ENCODE measurements around the gene FSIP1.
A peak's percentile ranks its signal among the peaks of the same experiment; 100 is the strongest.

FSIP1 gene

DNA sequence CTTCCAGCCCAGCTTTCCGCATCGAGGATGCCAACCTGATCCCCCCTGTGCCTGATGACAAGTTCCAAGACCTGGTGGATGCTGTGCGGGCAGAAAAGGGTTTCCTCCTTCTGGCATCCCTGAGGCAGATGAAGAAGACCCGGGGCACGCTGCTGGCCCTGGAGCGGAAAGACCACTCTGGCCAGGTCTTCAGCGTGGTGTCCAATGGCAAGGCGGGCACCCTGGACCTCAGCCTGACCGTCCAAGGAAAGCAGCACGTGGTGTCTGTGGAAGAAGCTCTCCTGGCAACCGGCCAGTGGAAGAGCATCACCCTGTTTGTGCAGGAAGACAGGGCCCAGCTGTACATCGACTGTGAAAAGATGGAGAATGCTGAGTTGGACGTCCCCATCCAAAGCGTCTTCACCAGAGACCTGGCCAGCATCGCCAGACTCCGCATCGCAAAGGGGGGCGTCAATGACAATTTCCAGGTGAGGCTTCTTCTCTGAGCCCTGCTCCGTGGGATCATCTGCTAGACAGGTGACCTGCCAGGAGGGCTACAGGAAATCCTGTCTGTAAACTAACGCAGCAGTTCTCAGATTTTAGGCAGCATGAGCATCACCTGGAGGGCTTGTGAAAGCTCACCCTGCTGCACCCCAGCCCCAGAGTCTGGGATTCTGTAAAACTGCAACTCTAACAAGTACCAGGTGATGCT is 200.2 kb downstream of the FSIP1 start:
- peak; percentile 70 for DNase-seq (ENCODE audit: low read depth)

DNA sequence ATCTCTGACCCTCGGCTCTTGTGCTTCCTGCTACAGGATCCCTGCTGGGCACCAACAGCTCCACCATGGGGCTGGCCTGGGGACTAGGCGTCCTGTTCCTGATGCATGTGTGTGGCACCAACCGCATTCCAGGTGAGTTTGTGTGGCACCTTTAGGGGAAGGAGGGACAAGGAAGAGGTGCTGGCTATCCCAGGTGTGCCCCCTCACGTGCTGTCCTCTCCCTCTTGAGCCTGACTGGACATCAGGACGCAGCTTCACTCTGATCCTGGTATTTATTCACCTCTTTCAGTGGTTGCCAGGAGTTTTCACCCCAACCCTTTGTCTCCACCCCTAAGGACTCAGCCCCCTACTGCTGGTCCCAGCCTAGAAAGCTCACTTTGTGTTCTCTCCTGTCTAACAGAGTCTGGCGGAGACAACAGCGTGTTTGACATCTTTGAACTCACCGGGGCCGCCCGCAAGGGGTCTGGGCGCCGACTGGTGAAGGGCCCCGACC is 200.8 kb downstream of the FSIP1 start:
- DNase-seq (ENCODE audit: low read depth) = peak; percentile 73

DNA sequence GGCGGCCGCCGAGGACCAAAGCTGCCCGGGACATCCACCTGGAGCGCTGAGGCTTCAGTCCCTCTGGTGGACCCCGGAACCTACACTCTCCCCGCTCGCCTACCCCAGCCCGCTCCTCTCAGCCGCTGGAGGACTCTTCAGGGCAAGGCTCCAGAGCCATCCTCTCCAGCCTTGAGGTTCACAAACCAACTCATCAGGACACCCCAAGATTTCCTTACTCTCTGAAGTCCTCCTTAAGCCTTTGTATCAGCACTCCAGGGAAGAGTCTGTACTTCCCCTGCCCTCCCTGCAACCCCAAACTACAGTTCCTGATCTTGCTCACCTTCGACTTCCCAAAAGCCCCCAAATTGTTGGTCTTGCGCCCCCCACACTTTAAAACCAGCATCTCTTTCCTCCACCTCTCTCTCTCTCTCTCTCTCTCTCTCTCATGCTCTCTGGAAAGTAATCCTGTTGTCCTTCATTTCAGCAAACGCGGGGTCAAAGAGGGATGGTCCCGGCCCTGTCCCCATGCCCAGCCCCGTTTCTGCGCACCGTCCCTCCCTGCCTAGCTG is 201.3 kb downstream of the FSIP1 start:
- DNase-seq (ENCODE audit: low read depth) = peak; percentile 65

DNA sequence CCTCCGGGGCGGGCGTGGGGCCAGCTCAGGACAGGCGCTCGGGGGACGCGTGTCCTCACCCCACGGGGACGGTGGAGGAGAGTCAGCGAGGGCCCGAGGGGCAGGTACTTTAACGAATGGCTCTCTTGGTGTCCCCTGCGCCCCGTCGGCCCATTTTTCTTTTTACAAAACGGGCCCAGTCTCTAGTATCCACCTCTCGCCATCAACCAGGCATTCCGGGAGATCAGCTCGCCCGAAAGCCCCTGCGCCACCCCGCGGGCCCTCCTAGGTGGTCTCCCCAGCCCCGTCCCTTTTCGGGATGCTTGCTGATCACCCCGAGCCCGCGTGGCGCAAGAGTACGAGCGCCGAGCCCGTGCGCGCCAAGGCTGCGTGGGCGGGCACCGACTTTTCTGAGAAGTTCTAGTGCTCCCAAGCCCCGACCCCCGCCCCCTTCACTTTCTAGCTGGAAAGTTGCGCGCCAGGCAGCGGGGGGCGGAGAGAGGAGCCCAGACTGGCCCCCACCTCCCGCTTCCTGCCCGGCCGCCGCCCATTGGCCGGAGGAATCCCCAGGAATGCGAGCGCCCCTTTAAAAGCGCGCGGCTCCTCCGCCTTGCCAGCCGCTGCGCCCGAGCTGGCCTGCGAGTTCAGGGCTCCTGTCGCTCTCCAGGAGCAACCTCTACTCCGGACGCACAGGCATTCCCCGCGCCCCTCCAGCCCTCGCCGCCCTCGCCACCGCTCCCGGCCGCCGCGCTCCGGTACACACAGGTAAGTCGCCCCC is 202.0 kb downstream of the FSIP1 start, which contains the start of gene THBS1:
THBS1 (plus strand) TSS at position 595 of the 757 bp plus-strand sequence. CDS start 779 bp downstream, outside the sequence.
- DNase-seq (ENCODE audit: low read depth) = peak; percentile 84

DNA sequence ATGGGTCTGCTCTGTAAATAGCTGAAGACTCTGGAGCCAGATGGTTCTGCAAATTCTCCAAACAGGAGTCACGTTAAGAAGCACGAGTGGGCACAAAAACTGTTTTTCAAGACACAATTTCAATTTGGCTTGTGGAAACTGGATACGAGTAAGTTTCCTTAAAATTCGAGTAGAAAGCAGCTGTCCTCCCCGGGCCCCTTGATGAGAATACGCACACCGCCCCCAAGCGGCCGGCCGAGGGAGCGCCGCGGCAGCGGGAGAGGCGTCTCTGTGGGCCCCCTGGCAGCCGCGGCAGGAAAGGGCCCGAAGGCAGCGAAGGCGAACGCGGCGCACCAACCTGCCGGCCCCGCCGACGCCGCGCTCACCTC is 202.5 kb downstream of the FSIP1 start:
- no peak for DNase-seq (ENCODE audit: low read depth)

DNA sequence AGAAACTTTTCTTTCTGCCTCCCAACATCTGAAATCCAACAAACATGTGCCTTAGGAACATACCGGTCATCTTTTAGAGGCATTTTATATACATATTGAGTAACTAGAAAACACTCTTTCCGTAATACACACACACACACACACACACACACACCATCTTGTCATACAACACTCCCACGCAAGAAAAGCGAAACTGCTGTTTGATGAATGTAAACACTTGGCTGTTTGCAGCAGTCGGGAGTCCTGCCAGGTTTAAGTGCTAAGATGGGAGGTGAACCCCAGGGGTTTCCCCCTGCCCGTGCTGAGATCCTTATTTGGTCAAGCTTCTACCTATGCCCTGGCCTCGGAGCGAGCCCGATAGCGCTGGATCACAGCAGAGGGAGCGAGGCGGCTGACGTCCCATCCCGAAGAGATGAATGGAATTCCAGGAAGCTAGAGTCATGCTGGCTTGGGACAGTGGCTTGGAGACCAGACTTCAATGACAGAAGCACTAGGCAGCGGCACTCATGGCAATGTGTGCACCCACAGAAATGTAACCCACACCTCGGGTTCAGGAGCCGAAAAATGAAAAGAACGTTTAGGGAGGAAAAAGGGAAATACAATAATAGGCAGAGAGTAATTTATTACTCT is 203.0 kb downstream of the FSIP1 start:
- peak; percentile 98 for DNase-seq (ENCODE audit: low read depth)

DNA sequence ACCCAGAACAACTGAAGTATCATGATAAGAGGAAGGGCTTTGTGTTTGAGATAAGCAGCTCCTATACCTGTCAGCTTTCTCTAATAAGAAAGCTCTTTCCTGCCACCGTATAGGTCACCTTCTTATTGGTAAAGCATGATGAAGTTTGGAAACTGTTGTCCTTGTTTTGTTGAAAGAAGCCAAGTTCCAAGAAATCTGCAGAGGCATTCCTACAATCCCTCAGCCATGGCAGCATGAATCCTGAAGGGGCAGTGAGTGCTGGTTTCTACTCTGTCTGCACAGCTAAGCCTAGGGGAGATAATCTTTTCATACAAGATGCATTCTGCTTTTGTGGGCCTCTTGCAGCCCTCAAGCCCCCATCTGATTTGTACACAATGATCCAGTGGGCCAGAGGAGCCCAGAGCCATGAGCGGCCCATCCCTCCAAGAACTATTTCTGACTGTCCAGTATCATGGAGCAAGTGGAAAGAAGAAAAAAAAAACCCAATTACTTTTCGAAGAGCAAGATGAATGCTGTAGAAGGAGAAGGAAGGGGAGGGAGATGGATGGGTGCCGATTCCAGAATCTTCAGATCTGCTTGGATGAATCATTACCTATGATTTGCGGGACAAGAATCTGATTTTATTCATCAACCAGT is 203.7 kb downstream of the FSIP1 start:
- DNase-seq (ENCODE audit: low read depth) = no peak

DNA sequence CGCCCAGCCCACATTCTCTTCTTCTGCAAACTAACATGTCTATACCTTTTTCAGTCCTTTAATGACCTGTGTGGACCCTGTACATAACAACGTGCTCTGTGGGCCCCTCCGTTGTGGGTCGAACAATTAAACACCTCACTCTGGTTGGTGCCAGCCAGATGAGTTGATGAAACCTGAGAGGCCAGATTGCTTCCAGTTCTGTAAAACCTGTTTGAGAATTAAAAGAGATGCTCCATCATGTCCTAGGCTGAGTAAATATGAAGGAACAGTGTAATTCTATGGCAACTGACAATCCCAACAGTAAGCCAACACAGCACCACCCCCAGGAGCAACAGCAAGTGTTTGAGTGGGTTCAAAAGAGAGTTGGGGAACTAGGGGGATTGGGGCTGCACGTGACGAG is 207.5 kb downstream of the FSIP1 start:
- no peak for DNase-seq (ENCODE audit: low read depth)

DNA sequence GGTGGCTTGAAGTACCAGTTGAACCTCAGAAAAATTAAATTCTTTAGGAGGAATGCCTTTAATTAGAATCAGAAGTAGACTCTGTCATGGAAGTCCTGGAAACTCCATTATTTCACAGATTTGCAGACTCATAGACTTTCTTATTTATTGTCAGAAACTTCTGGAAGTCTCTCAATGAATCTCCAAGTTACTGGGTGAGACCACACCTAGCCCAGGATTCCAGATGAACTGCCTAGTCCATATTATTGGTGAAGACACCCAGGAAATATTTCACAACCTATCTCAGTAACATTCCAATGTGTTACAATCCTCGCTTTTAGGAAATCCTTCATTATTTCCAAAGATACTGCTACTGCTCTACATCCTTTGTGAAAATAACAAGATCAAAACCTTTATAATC is 208.2 kb downstream of the FSIP1 start:
- peak; percentile 71 for DNase-seq (ENCODE audit: low read depth)

DNA sequence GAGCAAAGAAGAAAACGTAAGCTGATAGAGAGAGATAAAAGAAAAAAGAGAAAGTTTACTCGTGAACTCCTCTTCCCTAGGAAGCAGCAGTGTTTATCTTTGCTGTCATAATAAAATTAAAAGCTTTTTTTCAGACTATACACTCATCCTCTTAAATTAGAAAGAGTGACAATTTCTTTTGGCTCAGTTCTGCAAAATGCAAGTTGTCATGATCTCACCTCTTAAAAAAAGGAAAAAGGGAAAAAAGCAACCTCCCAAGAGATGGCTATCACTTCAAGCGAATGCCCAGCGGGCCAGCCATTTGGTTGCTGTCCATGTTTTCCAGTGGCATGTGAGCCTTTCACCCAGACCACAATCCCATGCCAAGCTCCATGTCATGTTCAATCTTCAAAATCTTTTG is 208.8 kb downstream of the FSIP1 start:
- DNase-seq (ENCODE audit: low read depth) = peak; percentile 50

DNA sequence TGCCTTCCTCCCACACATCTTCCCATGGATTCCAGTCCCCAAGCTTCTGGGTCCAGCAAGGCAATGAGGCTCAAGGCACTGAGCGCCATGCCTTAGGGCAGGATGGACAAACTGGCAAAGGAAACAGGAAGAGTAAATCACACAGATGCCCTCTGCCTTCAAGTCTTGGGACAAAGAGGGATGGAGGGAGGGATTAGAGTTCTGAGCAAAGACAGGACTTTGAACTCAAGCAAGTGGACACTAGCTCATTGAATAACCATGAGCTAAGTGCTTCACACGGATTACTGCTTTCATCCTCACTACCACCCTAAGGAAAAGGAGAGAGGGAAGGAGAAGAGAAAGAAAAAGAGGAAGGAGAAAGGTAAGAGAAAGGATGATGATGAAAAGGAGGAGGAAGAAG is 209.4 kb downstream of the FSIP1 start:
- DNase-seq (ENCODE audit: low read depth) = no peak

DNA sequence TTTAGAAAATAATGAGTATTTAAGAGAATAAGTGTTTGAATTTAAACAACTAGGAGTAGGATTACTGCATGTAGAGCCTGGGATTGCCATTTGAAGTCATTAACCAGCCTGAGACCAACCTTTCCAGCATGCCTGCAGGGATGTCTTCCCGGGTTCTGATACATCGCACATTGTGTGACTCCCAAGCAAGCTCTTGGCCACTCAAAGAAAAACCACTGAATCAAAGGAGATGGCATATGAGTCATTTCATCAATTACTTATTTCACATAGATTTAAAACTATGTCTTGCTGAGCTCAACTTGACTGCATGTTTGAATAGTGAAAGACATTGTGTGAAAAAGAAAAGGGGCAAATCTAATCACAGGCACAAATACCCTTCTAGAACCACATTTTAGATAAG is 216.8 kb downstream of the FSIP1 start:
- DNase-seq (ENCODE audit: low read depth) = no peak

DNA sequence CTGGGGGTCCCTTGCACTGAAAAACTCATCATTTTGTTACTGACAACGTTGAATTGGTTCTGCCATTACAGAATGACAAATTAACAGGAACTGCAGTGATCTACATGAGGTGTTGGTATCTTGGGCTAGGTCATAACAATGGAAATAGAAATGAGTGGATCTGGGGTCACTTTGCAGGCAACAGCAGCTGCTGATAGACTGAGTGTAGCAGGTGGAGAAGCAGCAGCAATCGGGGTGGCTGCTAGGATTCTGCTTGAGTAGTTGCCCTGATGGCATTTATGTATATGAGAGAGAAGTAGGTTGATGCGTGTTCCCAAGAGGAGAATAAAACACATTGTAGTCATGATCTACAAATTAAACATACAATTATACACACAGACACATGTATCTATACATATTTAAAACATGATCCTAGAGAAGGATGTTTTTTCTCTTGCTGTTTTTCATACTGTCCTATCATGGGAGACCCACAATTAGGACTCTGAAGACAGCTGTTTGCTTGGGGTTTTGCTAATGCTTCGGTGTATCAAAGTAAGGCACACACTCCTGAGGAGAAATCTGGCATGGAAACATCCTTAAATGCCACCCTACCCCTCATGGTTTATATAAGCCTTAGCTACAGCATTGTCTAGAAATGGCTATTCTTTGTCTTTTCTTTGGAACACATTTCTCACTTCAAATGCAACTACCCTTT is 217.5 kb downstream of the FSIP1 start:
- DNase-seq (ENCODE audit: low read depth) = no peak

DNA sequence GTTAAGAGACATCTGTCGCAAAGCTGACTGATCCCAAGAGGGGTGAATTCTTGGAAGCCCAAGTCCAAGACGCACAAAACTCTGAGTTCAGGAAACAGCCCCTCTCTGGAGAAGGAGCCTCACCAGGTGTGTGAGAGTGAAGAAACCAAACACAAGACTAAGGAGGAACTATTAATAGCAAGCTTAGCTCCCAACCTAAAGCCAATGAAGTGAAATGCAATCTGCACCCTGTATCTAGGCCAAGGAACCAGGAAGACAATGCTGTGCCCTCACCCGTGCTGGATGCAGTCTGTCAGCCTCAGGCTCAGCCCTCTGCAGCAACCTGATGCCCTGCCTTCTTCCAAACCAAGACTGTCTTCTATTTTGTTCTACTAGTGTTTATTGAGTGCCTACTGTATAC is 224.2 kb downstream of the FSIP1 start:
- no peak for DNase-seq (ENCODE audit: low read depth)

DNA sequence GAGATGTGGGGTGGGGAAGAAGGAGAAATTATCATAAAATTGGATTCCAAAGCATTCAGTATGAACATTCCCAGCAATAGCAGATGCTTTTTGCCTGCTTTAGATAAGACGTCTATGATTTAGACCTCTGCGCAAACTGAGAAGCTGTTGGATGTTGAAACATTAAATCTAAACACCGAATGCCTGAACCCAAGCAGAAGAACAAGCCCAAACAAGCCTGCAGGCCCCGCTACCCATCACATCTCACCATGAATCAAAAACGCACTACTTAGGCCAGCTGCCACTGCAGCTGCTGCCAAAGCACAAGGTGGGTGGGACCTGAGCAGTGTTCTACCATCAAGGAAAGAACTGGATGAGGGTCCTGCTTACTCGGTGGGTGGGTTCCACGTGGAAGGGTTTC is 226.2 kb downstream of the FSIP1 start:
- no peak for DNase-seq (ENCODE audit: low read depth)

DNA sequence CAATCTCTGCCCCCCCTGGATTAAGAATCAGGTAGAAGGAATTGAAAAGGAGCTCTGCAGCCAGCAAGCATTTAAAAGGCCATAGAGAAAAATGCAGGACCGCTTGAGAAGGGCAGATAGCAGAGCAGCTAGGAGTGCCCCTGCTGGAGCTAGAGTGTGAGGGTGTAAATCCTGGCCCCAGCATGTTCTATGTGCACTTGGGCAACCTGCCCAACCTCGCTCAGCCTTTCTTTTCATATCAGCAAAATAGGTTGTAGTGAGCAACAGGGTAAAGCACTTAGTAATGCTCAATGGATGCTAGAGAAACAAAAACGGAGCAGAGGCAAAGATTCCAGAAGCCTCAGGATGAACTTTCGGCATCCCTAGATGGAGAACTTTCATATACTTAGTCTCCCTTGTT is 226.8 kb downstream of the FSIP1 start:
- DNase-seq (ENCODE audit: low read depth) = no peak

DNA sequence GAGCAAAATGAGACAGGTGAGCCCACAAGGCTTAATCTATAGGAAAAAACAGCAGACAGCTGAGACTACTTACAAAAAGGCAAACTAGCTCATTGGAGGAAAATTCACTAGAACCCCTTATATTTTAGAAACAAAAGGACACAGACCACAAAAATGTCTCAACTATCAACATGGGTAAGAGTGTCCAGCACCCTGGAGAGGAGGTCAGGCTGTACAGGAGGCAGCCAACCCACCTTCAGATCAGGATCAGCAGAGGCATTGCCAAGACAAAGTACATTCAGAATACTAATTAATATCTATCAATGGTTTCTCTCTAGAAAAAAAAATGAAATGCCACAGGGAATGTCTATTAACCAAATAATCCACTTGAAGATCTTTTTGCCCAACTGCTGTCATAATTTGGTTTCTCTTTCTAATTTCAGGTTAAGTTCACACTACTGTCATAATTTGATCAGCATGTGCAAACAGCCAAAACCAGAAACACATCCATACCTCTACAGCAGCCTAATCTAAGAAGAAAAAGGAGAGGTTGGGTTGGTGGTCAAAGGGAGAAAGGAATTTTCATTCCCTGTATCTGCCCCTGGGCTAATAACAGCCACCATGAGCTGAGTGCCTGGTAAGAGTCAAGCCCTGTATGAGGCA is 227.8 kb downstream of the FSIP1 start:
- no peak for DNase-seq (ENCODE audit: low read depth)

DNA sequence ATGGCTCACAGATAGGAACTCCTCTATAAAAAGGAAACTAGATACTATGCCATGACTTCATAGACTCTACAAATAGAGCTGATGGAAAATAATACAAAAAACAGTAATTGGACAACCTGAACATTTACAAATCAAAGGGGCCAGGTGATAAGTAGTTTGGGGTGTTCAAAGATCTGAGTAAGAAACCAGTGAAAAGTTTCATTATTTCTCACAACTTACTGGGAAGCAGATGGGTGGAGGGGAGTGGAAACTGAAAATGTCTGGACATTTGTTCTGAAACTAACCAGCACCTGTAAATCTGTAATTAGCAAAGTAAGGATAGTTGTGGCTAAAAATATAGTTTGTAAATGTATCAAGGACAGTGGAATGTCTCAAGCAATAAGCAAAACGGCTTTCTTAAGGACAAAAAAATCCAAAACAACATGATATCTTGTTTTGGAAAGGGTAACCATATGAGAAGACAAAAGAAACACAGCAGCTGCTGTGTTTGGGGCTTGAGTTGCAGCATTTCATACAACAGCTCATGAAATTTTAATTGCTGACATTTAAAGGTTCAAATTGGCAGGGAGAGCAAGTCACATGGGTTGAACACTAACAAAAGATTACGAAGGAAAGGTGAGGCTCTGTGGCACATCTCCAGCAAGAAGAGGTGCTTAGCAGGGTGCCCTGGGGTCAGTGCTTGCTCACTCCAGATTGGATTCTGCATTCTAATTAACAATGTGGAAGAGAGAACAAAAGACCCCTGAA is 228.5 kb downstream of the FSIP1 start:
- DNase-seq (ENCODE audit: low read depth) = no peak

DNA sequence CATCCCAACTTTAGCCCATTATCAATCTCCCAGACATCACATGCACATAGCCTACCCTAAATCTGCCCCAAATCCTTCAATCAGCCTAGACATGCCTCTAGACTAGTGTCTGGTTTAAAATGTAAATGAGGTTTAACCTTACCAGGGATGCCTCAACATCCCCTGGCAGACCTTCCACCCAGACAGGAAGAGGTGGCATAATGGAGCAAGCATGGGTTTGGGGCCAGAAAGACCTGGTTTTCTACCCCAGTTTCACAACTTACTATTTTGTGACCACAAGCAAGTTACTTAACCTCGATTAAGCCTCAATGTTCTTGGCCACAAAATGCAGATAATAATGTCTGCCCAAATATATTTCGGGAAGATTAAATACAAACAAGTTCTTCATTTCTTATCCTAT is 230.1 kb downstream of the FSIP1 start:
- no peak for DNase-seq (ENCODE audit: low read depth)

DNA sequence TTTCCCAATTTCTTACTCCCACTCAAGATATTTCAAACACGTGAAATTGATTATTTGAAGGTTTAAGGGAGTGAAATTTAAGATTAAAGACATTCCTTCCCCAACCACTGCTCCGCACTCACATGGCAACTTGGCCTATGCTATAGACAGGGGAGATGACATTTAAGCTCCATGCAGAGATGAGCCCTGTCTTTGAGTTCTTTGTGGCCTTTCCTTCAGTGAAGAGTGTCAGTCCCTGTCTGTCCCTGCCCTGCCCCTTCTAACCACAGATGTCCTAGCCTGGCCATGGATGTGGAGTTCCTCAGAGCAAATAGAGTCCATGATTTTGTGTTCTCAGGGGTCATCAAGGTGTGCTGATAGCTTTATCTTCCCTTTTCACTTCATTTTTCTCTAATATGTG is 231.2 kb downstream of the FSIP1 start:
- no peak for DNase-seq (ENCODE audit: low read depth)

Data from GM04503 (cell line).